Endometrial microvascular endothelial cells (primary cell): Measurements from ENCODE around the gene NEDD4L. TPM values are rescaled to one million over a fixed set of nuclear protein-coding genes. Genes with fewer than 3 reads are reported as not detected.

Experiments
- in situ Hi-C: cut with HindIII; loops from 2 replicates; pipeline ENCODE4 v1.10.0; 2017; ENCODE audit warnings: low sequenced_read_pairs, low pct_unique_long_range_greater_than_20kb; ENCODE audit errors: inconsistent ontology term
- total RNA-seq: library from RNA; depleted of rRNA; stranded (reverse); fragments of >200 nt; gene quantifications from one replicate; pipeline ENCODE4 v1.2.3, GENCODE V29; 2015; ENCODE audit errors: inconsistent ontology term

Gene NEDD4L
- total RNA-seq, 1 donor from 2014 or later = 59.9 TPM

GRCh38 chr18:58229162-58229561, 185.1 kb downstream of the NEDD4L start:
- in situ Hi-C loops = no loop called here

- in situ Hi-C loops = no loop called here
Measured at GRCh38 chr18:58230438-58231179, 186.6 kb downstream of the NEDD4L start.

DNA sequence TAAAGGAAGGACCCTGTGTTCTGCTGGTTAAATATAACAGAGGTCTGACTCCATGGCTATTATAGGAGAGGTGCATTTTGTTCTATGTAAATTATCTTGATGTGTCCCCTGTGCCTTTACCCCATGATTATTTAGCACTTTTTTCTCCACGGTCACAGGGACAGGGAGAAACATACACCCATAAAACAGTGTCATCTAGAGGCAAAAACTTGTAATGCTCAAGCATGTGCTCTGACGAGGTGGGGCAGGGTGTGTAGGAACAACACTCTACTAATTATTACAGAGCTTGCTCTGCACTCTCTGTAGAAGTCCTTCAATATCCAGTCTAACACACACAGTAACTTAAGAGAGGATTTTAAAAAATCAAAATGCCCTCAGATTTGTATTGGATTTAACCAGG, 187.9 kb downstream of the NEDD4L start:
- in situ Hi-C loops = no loop called here

DNA sequence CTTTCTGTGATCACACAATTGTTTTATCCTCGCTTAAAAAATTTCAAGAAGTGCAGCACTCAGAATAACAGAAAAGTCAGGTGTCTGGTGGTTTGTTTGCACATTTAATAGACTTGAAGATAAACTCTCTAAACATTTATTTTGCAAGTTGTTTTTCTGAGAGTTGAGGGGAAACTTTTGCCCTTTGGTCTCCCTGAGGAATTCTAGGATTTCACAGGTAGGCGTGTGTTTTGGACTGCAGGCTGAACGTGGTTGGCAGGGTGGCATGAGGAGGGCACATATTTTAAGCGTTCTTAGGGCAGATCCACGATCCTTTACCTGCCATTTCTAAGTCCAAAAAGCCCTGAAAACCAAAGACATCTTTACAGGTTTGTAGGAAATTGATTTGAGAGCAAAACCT, 188.6 kb downstream of the NEDD4L start:
- in situ Hi-C loops = no loop called here

DNA sequence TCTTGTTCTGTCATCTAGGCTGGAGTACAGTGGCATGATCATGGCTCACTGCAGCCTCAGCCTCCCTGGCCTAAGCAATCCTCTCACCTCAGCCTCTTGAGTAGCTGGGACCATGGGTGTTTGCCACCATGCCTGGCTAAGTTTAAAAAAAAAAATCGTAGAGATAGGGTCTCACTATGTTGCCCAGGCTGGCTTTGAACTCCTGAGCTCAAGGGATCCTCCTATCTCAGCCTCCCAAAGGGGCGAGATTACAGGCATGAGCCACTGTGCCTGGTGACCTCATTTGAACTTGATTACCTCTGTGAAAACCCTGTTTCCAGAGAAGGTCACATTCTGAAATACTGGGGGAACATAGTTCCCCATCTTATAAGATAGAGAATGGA, 190.3 kb downstream of the NEDD4L start:
- in situ Hi-C loops = no loop called here

- in situ Hi-C loops = no loop called here
Measured at GRCh38 chr18:58235001-58235436, 191.0 kb downstream of the NEDD4L start.

- in situ Hi-C loops = no loop called here
Measured at GRCh38 chr18:58239879-58240278, 195.9 kb downstream of the NEDD4L start.

DNA sequence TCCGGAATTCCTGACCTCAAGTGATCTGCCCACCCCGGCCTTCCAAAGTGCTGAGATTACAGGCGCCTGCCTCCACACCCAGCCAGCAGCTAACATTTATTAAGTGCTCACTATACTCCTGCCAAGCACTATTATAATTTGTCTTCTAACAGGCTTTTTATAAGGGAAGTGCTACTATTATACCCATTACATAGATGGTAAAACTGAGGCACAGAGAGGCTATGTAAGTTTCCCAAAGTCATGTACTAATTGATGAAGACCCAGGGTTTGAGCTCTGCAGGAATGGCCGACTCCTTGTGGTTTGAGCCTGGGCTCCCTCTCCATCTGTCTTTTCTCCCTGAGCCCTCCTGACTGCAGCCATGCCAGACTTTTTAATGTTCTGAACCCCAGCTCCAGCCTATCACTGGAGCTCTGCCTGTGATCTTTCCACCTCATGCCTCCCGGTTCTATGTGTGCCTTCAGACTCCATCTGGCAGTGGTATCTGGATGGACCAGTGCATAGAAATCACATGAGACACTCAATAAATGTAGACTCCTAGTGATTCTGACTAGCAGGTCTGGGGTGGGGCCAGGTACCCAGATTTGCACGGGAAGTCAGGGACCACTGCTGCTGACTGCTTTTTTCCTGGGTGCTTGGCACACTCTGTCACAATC, 197.1 kb downstream of the NEDD4L start:
- in situ Hi-C loops = no loop called here

GRCh38 chr18:58241877-58242276, 197.9 kb downstream of the NEDD4L start:
- in situ Hi-C loops = no loop called here

GRCh38 chr18:58242435-58242834, 198.4 kb downstream of the NEDD4L start:
- in situ Hi-C loops = no loop called here

GRCh38 chr18:58242968-58243367, 198.9 kb downstream of the NEDD4L start:
- in situ Hi-C loops = no loop called here

DNA sequence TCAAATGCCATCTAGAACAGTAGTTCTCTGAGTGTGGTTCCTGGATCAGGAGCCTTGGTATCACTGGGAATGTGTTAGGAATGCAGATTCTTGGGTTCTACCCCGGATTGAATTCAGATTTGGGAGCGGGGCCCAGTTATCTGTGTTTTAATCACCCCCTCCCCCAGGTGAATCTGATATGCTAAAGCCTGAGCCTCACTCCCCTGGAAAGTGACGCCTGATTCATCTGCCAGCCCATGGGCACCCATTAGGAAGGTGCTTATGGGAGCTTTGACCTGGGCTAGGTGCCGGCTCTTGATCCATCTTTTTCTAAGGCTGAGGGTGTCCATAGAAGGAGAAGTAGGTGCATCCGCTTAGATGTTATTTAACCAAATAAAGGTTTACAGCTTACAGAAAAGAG, 199.4 kb downstream of the NEDD4L start:
- in situ Hi-C loops = no loop called here

DNA sequence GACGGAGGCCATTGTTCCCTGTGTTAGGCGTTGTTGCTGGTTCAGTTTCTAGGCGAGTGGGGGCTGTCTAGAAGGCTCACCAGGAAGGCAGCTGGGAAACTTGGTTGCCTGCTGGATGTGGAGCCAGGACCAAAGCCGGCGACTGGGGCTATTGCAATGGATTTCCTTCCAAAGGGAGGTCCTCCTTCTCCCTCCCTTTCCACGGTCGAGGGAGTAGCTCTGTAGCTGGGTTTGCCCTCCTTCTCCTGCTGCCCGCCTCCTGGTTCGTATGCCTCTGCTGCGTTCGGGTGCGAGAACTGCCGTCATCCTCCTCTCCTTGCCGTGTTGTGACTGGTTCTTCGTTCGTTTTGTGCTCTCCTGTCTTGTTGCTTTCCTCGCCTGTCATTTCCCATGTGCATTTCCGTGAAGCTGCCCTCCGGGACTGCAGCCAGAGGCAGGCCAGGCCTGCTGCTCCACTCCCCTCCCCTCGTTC, 203.4 kb downstream of the NEDD4L start:
- in situ Hi-C loops = no loop called here

GRCh38 chr18:58249712-58250111, 205.7 kb downstream of the NEDD4L start:
- in situ Hi-C loops = no loop called here

- in situ Hi-C loops = no loop called here
Measured at GRCh38 chr18:58251416-58251815, 207.4 kb downstream of the NEDD4L start.

DNA sequence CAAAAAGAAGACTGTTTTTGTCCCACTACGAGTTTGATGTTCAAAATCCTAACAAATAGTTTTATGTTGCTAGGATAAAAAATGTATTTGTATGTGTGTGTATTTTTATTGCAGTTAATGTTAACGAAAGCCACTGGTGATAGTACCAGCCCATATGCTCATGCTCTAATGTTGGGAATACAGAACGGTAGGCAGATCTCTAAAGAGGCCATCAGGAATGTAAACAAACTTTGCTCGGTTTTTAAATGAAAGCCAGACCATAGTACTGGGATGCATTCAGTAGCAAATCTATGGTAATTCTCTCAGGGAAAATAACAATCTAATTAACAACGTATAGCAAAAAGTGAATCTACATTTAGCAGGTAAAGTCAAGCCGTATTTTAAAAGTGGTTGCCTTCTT, 208.1 kb downstream of the NEDD4L start:
- in situ Hi-C loops = no loop called here

- in situ Hi-C loops = no loop called here
Measured at GRCh38 chr18:58253318-58253717, 209.3 kb downstream of the NEDD4L start.

DNA sequence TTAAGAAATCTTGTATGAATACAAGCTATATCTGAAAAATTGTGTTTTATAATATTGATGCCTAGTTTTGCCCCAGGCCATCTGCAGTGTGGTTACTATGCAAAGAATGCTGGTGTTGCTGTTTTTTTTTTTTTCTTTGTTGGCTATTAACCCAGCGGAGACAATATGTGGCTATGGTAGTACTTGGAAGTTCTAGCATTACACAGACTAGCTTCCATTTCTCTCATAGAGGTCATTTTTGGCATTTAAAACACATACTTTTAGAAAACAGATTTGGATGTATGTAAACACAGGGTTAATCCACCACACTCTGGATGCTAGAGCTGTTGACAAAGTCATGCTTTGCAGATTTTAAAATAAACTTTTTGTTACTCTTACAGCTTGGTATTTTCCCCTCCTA, 209.8 kb downstream of the NEDD4L start:
- in situ Hi-C loops = no loop called here

DNA sequence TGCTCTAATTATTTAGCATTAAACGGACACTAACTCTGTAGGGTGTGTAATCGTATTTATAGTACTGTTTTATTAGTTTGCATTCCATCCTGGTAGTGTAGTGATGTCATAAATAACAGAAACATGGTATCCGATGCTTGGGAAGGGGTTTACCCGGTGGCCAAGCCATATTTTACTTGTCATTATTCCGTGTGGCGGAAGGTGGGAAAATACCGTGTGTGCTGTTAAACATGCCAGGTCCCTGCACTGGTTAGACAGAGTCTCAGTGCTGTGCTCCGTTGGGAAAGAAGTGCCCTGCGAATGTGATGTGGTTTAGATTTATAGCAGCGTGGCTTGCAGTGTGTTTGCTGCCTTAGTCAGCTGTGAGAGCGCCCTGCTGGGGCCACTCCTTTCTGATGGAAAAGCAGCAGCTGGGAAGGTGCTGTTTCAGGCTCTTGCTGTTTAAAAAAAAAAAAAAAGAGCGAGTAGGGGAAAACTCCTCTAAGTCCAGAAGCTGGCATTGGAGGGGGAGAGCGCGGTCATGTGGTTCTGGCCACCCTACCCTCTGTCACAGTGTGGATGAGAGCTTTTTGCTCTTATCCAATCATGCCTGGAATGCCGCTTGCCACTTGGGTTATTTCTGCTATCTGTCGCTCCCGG, 211.0 kb downstream of the NEDD4L start:
- in situ Hi-C loops = no loop called here

GRCh38 chr18:58255701-58256311, 211.8 kb downstream of the NEDD4L start:
- in situ Hi-C loops = no loop called here
